DND-41 (cell line): ENCODE results near the gene ZMYND19.

Experiments
- EZH2 ChIP-seq: IDR thresholded peaks from 3 replicates; pipeline ENCODE4 v1.6.1; 2012; ENCODE audit warnings: borderline replicate concordance, low read depth, mild to moderate bottlenecking, moderate library complexity, low read length, inconsistent platforms; ENCODE audit not compliant: severe bottlenecking
- TF ChIP-seq, protein P1 (sequence below): IDR thresholded peaks from 2 replicates; pipeline ENCODE4 v1.5.1; 2012; ENCODE audit warnings: borderline replicate concordance, low read length, moderate library complexity, mild to moderate bottlenecking; ENCODE audit not compliant: poor library complexity, severe bottlenecking; ENCODE audit errors: extremely low read depth

DNA sequence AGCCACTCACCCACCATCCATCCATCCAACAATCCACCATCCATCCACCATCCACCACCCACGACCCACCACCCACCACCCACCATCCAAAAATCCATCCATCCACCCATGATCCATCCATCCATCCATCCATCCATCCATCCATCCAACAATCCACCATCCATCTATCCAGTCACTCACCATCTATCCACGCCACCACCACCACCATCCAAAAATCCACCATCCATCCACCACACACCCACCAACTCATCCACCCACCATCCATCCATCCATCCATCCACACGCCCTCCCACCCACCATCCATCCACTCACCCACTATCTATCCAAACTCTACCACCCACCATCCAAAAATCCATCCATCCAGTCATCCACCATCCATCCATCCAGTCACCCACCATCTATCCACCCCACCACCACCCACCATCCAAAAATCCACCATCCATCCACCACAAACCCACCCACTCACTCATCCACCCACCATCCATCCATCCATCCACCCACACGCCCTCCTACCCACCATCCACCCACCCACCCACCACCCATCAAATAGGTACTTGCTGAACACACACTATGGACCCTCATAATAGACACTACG lies 20.6 kb downstream of the ZMYND19 start:
- TF ChIP-seq, protein P1, sequence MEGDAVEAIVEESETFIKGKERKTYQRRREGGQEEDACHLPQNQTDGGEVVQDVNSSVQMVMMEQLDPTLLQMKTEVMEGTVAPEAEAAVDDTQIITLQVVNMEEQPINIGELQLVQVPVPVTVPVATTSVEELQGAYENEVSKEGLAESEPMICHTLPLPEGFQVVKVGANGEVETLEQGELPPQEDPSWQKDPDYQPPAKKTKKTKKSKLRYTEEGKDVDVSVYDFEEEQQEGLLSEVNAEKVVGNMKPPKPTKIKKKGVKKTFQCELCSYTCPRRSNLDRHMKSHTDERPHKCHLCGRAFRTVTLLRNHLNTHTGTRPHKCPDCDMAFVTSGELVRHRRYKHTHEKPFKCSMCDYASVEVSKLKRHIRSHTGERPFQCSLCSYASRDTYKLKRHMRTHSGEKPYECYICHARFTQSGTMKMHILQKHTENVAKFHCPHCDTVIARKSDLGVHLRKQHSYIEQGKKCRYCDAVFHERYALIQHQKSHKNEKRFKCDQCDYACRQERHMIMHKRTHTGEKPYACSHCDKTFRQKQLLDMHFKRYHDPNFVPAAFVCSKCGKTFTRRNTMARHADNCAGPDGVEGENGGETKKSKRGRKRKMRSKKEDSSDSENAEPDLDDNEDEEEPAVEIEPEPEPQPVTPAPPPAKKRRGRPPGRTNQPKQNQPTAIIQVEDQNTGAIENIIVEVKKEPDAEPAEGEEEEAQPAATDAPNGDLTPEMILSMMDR = no peak
- no peak for TF ChIP-seq EZH2
